CD4-positive, alpha-beta T cell treated with Interleukin-6 for 4 hours (primary cell): ENCODE results near the gene PLPPR2.
"Not testable (repeated sequence)": the region's sequence is repeated elsewhere in the genome, so short reads cannot be mapped to it uniquely, and the experiment has no call there.

Experiments
- DNase-seq: peaks from one replicate; pipeline ENCODE4 v3.0.0-alpha.2; 2020; ENCODE audit warnings: mixed read lengths

PLPPR2 gene, protein sequence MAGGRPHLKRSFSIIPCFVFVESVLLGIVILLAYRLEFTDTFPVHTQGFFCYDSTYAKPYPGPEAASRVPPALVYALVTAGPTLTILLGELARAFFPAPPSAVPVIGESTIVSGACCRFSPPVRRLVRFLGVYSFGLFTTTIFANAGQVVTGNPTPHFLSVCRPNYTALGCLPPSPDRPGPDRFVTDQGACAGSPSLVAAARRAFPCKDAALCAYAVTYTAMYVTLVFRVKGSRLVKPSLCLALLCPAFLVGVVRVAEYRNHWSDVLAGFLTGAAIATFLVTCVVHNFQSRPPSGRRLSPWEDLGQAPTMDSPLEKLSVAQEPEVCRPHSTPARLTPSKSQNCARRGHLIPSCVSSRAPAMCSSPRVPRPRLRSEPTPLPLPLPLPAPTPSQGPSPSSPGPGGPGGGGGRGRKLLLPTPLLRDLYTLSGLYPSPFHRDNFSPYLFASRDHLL

DNA sequence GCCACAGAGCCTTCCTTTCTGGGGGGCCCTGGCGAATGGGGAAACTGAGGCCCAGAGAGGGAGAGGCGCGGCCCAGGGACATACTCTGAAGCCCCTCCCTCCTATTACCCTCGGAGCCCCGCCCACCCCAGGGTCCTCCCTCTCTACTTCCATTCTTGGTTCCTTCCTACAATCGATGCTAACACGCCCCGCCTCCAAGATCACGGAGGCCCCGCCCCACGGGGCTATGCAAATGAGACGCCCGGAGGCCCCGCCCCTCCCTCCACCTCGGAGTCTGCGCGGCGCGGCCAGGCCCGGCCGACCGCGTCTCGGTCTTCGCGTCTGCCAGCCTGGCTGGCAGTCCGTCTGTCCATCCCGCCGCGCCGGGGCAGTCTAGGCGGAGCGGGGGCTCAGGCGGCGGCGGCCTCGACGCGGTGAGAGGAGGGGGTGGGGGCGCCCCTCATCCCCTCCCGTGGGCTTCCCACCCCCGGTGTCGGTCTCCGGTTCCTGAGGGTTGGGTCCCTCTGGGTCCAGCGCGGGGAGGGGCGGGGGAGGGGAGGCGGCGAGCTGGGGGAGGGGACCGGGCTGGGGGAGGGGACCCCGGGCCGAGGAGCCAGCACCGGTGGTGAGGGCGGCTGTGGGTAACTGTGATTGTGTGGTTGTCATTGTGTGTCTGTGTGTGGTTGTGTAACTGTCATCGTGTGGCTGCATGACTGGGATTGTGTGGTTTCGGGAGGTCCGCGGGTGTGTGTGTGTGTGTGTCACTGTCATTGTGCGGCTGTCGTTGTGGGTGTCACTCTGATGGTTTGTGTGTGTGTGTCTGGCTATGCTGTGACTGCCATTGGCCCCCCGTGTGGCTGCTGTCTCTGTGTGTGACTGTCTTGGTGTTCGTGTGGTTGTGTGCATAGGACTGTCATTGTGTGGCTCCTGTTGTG, at the start of gene PLPPR2:
Gene PLPPR2 (plus strand): TSS at position 273 of the 914 bp plus-strand sequence. CDS start 2,242 bp downstream, outside the sequence.
- DNase-seq, result peak; percentile 88

GRCh38 chr19:11306337-11306736, 48.9 kb upstream of the PLPPR2 start:
- no peak for DNase-seq

DNA sequence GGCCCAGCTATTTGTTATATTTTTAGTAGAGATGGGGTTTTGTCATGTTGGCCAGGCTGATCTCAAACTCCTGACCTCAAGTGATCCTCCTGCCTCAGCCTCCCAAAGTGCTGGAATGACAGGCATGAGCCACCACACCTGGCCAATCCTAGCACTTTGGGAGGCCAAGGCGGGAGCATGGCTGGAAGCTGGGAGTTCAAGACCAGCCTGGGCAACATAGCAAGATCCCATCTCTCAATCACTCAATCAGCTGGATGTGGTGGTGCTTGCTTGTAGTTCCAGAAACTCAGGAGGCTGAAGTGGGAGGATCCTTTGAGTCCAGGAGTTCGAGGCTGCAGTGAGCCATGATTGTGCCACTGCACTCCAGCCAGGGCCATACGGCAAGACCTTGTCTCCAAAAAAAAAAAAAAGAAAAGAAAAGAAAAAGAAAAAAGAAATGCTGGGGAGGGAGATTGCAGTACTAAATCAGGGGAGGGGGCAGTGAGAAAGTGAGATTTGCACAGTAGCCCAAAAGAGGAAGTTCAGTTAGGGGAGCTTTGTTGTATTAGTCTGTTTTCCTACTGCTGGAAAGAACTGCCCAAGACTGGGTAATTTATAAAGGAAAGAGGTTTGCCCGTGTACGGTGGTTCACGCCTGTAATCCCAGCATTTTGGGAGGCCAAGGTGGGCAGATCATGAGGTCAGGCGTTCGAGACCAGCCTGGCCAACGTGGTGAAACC, 34.8 kb upstream of the PLPPR2 start:
- not testable (repeated sequence) for DNase-seq

- no peak for DNase-seq
These were observed 33.8 kb upstream of the PLPPR2 start for GRCh38 chr19:11321191-11322126.

DNA sequence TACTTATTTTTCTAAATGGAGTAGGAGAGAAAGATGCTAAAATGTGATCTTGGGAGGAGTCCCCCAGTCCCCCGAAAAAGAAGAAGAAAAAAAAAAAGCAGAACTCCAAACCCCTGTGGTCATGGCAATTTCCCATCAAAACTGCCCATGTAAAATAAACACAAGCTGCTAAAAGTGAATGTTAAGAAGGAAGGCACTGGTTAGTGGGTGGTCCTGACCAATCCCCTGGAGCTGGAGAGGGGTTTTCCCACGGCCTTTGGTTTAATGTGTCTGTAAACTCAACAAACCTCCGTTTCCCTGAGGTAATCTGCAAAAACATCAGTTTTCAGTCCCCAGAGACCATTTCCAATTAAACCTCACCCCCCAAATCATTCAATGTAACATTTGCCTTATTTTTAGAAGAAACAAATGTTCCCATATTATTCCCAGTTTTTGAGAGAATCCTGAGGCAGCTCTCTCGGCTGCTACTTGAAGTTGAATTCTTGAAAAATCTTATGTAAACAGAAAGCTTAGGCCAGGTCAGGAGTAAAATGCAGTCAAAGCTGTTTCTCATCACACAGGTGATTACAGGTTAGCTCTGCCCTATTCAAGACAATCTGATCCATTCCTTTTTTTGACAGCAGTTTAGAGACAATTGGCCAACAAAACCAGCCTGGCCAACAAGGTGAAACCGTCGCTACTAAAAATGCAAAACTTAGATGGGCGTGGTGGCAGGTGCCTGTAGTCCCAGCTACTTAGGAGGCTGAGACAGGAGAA, 32.8 kb upstream of the PLPPR2 start:
- DNase-seq, result no peak

GRCh38 chr19:11323601-11324078, 31.6 kb upstream of the PLPPR2 start:
- DNase-seq, result no peak

- peak; percentile 37 for DNase-seq
These were observed 31.1 kb upstream of the PLPPR2 start for GRCh38 chr19:11324079-11324661.

- DNase-seq, result no peak
These were observed 30.4 kb upstream of the PLPPR2 start for GRCh38 chr19:11324748-11325389.

GRCh38 chr19:11325544-11325943, 29.7 kb upstream of the PLPPR2 start:
- no peak for DNase-seq

DNA sequence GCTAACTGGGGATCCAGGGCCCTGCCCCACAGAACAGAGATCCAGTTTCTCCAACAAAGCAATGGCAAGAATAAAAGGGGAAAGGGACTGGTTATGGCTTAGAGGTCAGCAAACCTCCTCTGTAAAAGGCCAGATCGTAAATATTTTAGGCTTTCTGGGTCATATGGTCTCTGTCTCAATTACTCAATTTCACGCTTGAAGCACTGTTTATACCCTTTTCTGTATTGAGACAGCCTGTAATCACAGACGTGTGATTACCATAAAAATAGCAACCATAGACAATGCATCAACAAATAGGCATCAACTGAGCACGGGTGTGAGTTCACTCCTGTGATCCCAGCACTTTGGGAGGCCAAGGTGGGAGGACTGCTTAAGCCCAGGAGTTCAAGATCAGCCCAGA, 25.1 kb upstream of the PLPPR2 start:
- no peak for DNase-seq

DNA sequence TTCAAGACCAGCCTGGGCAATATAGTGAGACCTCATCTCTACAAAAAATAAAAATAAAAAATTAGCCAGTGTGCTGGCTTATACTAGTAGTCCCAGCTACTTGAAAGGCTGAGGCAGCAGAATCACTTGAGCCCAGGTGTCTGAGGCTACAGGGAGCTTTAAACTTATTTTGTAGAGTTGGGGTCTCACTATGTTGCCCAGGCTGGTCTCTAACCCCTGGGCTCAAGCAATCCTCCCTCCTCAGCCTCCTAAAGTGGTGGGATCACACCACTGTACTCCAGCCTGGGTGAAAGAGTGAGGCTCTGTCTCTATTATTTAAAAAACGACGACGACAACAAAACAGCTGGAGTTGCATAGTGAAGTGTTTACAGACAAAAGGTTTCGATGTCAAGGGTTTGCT, 23.7 kb upstream of the PLPPR2 start:
- DNase-seq, result no peak

- no peak for DNase-seq
These were observed 22.4 kb upstream of the PLPPR2 start for GRCh38 chr19:11332822-11333221.

DNA sequence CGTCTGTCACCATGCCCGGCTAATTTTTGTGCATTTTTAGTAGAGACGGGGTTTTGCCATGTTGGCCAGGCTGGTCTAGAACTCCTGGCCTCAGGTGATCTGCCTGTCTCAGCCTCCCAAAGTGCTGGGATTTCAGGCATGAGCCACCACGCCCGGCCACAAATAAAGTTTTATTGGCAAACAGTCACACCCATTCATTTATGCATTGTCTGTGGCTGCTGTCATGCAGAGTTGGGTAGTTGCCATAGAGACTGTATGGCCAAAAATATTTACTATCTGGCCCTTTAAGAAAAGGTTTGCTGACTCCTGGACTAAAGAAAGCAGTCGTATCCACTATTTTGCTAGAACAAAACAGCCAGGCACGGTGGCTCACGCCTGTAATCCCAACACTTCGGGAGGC, 21.4 kb upstream of the PLPPR2 start:
- DNase-seq, result not testable (repeated sequence)

- no peak for DNase-seq
These were observed 19.6 kb upstream of the PLPPR2 start for GRCh38 chr19:11335449-11336146.

DNA sequence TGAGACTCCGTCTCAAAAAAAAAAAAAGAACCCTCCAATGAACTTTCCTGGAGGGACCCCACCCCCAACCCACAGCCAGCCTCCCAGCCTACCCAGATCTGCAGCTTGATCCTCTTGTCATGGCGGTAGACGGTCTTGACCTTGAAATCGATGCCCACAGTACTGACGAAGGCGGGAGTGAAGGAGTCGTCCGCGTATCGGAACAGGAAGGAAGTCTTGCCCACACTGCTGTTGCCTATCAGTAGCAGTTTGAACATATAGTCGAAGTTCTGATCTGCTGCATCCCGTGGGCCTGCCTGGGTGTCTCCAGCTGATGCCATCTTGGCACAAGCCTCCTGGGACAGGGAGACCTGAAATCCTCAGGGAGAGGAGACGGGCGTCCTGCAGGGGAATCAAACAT, 18.2 kb upstream of the PLPPR2 start:
- DNase-seq, result no peak

GRCh38 chr19:11338121-11338520, 17.1 kb upstream of the PLPPR2 start:
- no peak for DNase-seq

DNA sequence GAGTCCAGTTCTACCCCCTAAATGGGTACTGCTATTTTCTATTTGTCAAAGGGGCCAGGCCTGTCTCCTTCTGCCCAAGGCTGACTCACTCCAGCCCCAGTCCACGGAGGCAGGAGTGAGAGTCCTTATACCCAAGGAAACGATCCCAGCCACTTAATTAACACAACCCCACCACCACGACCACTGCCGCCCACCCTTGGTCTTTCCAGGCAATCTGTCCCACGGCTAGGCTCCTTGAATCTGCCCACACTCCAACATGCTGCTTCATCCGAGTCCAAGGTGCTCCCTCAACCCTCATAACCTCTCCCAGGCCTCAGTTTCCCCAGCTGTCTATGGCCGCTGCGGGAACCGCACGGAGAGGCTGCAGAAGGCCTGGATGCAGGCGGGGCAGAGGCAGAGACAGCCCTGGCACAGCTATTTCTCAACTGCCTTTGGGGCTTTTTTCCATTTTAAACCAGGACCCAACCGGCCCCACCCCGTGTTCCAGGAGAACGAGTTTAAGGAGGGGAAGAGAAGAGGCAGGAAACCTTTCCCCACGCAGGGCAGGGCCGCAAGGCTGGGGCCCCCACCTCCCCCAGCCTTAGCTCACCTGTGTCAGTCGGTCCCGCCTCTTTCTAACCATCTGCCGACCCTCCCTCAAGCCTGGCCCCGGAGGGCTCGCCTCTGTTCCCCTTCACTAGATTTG, 16.5 kb upstream of the PLPPR2 start:
- DNase-seq, result no peak

GRCh38 chr19:11339254-11340098, 15.8 kb upstream of the PLPPR2 start, which contains the start of gene RAB3D:
Gene RAB3D, minus strand, starts transcription at chr19:11339657. Its CDS starts 2,258 bp downstream, at chr19:11337399.
- DNase-seq, result peak; percentile 92
